Renal cortex interstitium (tissue), 11 donors: ENCODE results near the gene TRIM71. TPM values are rescaled to one million over a fixed set of nuclear protein-coding genes. Genes with fewer than 3 reads are reported as not detected.
"Not testable (repeated sequence)": the region's sequence is repeated elsewhere in the genome, so short reads cannot be mapped to it uniquely, and the experiment has no call there.

ENCODE experiments used
- DNase-seq, 11 donors: peaks; one replicate each; pipeline ENCODE4 v3.0.0-alpha.2; 2013; ENCODE audit warnings: low read depth in 9 of 11, low spot score in 4 of 11; ENCODE audit errors: extremely low read depth in 1 of 11
- polyA plus RNA-seq, 3 donors: library from polyadenylated mRNA; unstranded; fragments of 120-200 nt; gene quantifications; one replicate each; pipeline ENCODE4 v1.2.1, GENCODE V29; 2013; ENCODE audit not compliant: insufficient read length in 3 of 3

TRIM71 gene
- polyA plus RNA-seq, 3 donors = 7.5 to 8.5 (median 8.3) TPM

- DNase-seq = no peak
Observed at GRCh38 chr3:32897981-32898623, 80.3 kb downstream of the TRIM71 start.

GRCh38 chr3:32899265-32899664 lies 81.5 kb downstream of the TRIM71 start:
- DNase-seq = no peak

- DNase-seq = no peak
Observed at GRCh38 chr3:32901005-32901932, 83.5 kb downstream of the TRIM71 start.

GRCh38 chr3:32902887-32903371 lies 85.1 kb downstream of the TRIM71 start:
- peak in 3 of 11 donors; percentile 10 to 20 (median 19) for DNase-seq

- DNase-seq = no peak
Observed at GRCh38 chr3:32903953-32904352, 86.2 kb downstream of the TRIM71 start.

- DNase-seq = no peak
Observed at GRCh38 chr3:32909999-32910398, 92.2 kb downstream of the TRIM71 start.

GRCh38 chr3:32910954-32911353 lies 93.2 kb downstream of the TRIM71 start:
- no peak for DNase-seq

GRCh38 chr3:32912046-32912445 lies 94.2 kb downstream of the TRIM71 start:
- DNase-seq = no peak

GRCh38 chr3:32913790-32914446 lies 96.1 kb downstream of the TRIM71 start:
- DNase-seq = no peak

GRCh38 chr3:32919920-32920319 lies 102.1 kb downstream of the TRIM71 start:
- DNase-seq = no peak

- no peak for DNase-seq
Observed at GRCh38 chr3:32922078-32922477, 104.3 kb downstream of the TRIM71 start.

- no peak for DNase-seq
Observed at GRCh38 chr3:32930161-32930560, 112.4 kb downstream of the TRIM71 start.

- not testable (repeated sequence) for DNase-seq
Observed at GRCh38 chr3:32931273-32931672, 113.5 kb downstream of the TRIM71 start.

- peak in 2 of 11 donors; percentile 12 to 24 for DNase-seq
Observed at GRCh38 chr3:32934150-32934742, 116.4 kb downstream of the TRIM71 start.

GRCh38 chr3:32937331-32937730 lies 119.5 kb downstream of the TRIM71 start:
- DNase-seq = peak in 2 of 11 donors; percentile 11 to 23

GRCh38 chr3:32939531-32940284 lies 121.9 kb downstream of the TRIM71 start:
- DNase-seq = not testable (repeated sequence)

- DNase-seq = no peak
Observed at GRCh38 chr3:32940726-32941125, 122.9 kb downstream of the TRIM71 start.

GRCh38 chr3:32945136-32945535 lies 127.3 kb downstream of the TRIM71 start:
- DNase-seq = no peak

- not testable (repeated sequence) for DNase-seq
Observed at GRCh38 chr3:32945598-32945997, 127.8 kb downstream of the TRIM71 start.
